ENCODE data around the gene LMX1B.

DNA sequence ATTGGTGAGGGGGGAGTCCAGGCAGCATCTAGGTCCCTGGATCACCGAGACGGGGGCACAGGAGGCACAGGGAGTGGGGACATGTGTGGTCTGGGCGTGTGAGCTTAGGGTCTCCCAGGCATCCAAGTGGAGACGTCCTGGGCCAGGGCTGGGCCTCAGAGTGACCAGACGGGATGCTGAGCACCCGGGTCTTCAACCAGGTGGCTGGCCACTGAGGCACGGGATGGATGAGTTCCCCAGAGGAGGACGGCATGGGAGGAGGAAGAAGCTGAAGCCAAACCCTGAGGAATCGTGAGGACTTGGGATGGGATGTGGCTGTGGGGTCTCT is 88.0 kb downstream of the LMX1B start:
- TF ChIP-seq POLR2AphosphoS5 (IDR thresholded peaks at IDR 0.05; ENCODE audit: borderline replicate concordance, low read depth, low read length): no peak
- no peak for TF ChIP-seq EZH2 (IDR thresholded peaks at IDR 0.05)
- TF ChIP-seq FOXP2 (optimal IDR thresholded peaks at IDR 0.05; ENCODE audit: control extremely low read depth, extremely low read length, insufficient read depth): no peak

All from SK-N-MC (cell line).